Testis (tissue), 2 donors: ENCODE measurements around the gene ARRDC4.

Experiments used
- CTCF ChIP-seq, 3 experiments: fragments of 450-650 bp in 2 of 3; fragments of 200-600 bp in 1 of 3; sonication (generic) in 1 of 3; IDR thresholded peaks; one replicate each; pipeline ENCODE4 v1.5.1; 2016 to 2019; ENCODE audit warnings: antibody characterized with exemption in 3 of 3, mild to moderate bottlenecking in 2 of 3, moderate library complexity in 1 of 3
- POLR2A ChIP-seq: fragments of 450-650 bp; IDR thresholded peaks from one replicate; pipeline ENCODE4 v1.6.1; 2017; ENCODE audit warnings: antibody characterized with exemption, mild to moderate bottlenecking, moderate library complexity

- TF ChIP-seq CTCF (IDR thresholded peaks at IDR 0.05) (no peak), POLR2A (no peak)
These were observed 28.8 kb downstream of the ARRDC4 start for GRCh38 chr15:97989299-97989698.
